ENCODE results near the gene FBN3.
"Not testable (repeated sequence)": the region's sequence is repeated elsewhere in the genome, so short reads cannot be mapped to it uniquely, and the experiment has no call there.

Gene FBN3

GRCh38 chr19:8117991-8118390, 31.4 kb downstream of the FBN3 start:
- DNase-seq (ENCODE audit: low read depth in 3 of 3), result no peak

- DNase-seq (ENCODE audit: low read depth in 3 of 3), result no peak
Measured at GRCh38 chr19:8116437-8117293, 32.7 kb downstream of the FBN3 start.

- no peak for DNase-seq (ENCODE audit: low read depth in 3 of 3)
Measured at GRCh38 chr19:8115805-8116396, 33.5 kb downstream of the FBN3 start.

GRCh38 chr19:8113017-8113416, 36.4 kb downstream of the FBN3 start:
- DNase-seq (ENCODE audit: low read depth in 3 of 3), result no peak

- DNase-seq (ENCODE audit: low read depth in 3 of 3), result no peak
Measured at GRCh38 chr19:8111376-8111775, 38.0 kb downstream of the FBN3 start.

GRCh38 chr19:8110931-8111330, 38.5 kb downstream of the FBN3 start:
- no peak for DNase-seq (ENCODE audit: low read depth in 3 of 3)

- DNase-seq (ENCODE audit: low read depth in 3 of 3), result no peak
Measured at GRCh38 chr19:8109890-8110662, 39.3 kb downstream of the FBN3 start.

GRCh38 chr19:8109455-8109854, 39.9 kb downstream of the FBN3 start:
- no peak for DNase-seq (ENCODE audit: low read depth in 3 of 3)

GRCh38 chr19:8108560-8109445, 40.6 kb downstream of the FBN3 start:
- DNase-seq (ENCODE audit: low read depth in 3 of 3), result no peak

- DNase-seq (ENCODE audit: low read depth in 3 of 3), result no peak
Measured at GRCh38 chr19:8107301-8107903, 42.0 kb downstream of the FBN3 start.

- no peak for DNase-seq (ENCODE audit: low read depth in 3 of 3)
Measured at GRCh38 chr19:8105471-8105870, 43.9 kb downstream of the FBN3 start.

- DNase-seq (ENCODE audit: low read depth in 3 of 3), result not testable (repeated sequence)
Measured at GRCh38 chr19:8101910-8102309, 47.5 kb downstream of the FBN3 start.

GRCh38 chr19:8101311-8101710, 48.1 kb downstream of the FBN3 start:
- DNase-seq (ENCODE audit: low read depth in 3 of 3), result no peak

GRCh38 chr19:8097681-8098567, 51.5 kb downstream of the FBN3 start:
- DNase-seq (ENCODE audit: low read depth in 3 of 3), result no peak

- DNase-seq (ENCODE audit: low read depth in 3 of 3), result no peak
Measured at GRCh38 chr19:8097198-8097597, 52.2 kb downstream of the FBN3 start.

- no peak for DNase-seq (ENCODE audit: low read depth in 3 of 3)
Measured at GRCh38 chr19:8096071-8096470, 53.3 kb downstream of the FBN3 start.

- DNase-seq (ENCODE audit: low read depth in 3 of 3), result no peak
Measured at GRCh38 chr19:8095354-8095886, 54.0 kb downstream of the FBN3 start.

- DNase-seq (ENCODE audit: low read depth in 3 of 3), result no peak
Measured at GRCh38 chr19:8094336-8094735, 55.1 kb downstream of the FBN3 start.

- no peak for DNase-seq (ENCODE audit: low read depth in 3 of 3)
Measured at GRCh38 chr19:8093740-8094139, 55.7 kb downstream of the FBN3 start.

GRCh38 chr19:8090950-8091349, 58.4 kb downstream of the FBN3 start:
- no peak for DNase-seq (ENCODE audit: low read depth in 3 of 3)
